Vagina (tissue), 2 donors: ENCODE results near the gene USF2. TPM values are rescaled to one million over a fixed set of nuclear protein-coding genes. Genes with fewer than 3 reads are reported as not detected.

ENCODE experiments used
- DNase-seq, 2 donors: peaks; one replicate each; pipeline ENCODE4 v3.0.0-alpha.2; 2017; ENCODE audit errors: extremely low spot score in 2 of 2
- H3K27ac ChIP-seq: fragments of 200-600 bp; sonication (generic); one replicate; pipeline ENCODE4 v1.5.1; 2019
- H3K27me3 ChIP-seq: fragments of 200-600 bp; sonication (generic); one replicate; pipeline ENCODE4 v1.5.1; 2019
- H3K36me3 ChIP-seq, 2 donors: fragments of 200-600 bp; sonication (generic); one replicate each; pipeline ENCODE4 v1.5.1; 2017 to 2019
- H3K4me1 ChIP-seq: fragments of 200-600 bp; sonication (generic); one replicate; pipeline ENCODE4 v1.5.1; 2019
- H3K4me3 ChIP-seq, 2 donors: fragments of 200-600 bp; sonication (generic); 1 replicate in 1 of 2; 2 replicates in 1 of 2; pipeline ENCODE4 v1.5.1; 2016 to 2019
- H3K9me3 ChIP-seq: fragments of 200-600 bp; sonication (generic); one replicate; pipeline ENCODE4 v1.5.1; 2019
- POLR2A ChIP-seq, 2 donors: fragments of 450-650 bp; IDR thresholded peaks; one replicate each; pipeline ENCODE4 v1.6.1; 2017; ENCODE audit warnings: antibody characterized with exemption in 2 of 2, mild to moderate bottlenecking in 2 of 2, moderate library complexity in 2 of 2
- POLR2AphosphoS5 ChIP-seq, 2 donors: sonication (generic); formaldehyde crosslinking; IDR thresholded peaks; one replicate each; pipeline ENCODE4 v1.9.0; 2017; ENCODE audit warnings: antibody characterized with exemption in 2 of 2, mild to moderate bottlenecking in 2 of 2, low read depth in 1 of 2; ENCODE audit not compliant: insufficient read depth in 1 of 2
- intact Hi-C: fragments of 100-400 bp; cut with DNase I; formaldehyde crosslinking; loops from one replicate; pipeline ENCODE4 v1.15.1; 2023
- total RNA-seq: library from RNA; depleted of rRNA; stranded (reverse); fragments of >200 nt; gene quantifications from one replicate; pipeline ENCODE4 v1.2.3, GENCODE V29; 2016
- TF ChIP-seq, protein P1 (sequence below), 3 experiments: fragments of 450-650 bp in 2 of 3; fragments of 200-600 bp in 1 of 3; sonication (generic) in 1 of 3; IDR thresholded peaks; one replicate each; pipeline ENCODE4 v1.5.1; 2017 to 2019; ENCODE audit warnings: antibody characterized with exemption in 3 of 3, mild to moderate bottlenecking in 2 of 3, moderate library complexity in 2 of 3

Gene USF2
- total RNA-seq, 1 donor from 2014 or later: 95.5 TPM

DNA sequence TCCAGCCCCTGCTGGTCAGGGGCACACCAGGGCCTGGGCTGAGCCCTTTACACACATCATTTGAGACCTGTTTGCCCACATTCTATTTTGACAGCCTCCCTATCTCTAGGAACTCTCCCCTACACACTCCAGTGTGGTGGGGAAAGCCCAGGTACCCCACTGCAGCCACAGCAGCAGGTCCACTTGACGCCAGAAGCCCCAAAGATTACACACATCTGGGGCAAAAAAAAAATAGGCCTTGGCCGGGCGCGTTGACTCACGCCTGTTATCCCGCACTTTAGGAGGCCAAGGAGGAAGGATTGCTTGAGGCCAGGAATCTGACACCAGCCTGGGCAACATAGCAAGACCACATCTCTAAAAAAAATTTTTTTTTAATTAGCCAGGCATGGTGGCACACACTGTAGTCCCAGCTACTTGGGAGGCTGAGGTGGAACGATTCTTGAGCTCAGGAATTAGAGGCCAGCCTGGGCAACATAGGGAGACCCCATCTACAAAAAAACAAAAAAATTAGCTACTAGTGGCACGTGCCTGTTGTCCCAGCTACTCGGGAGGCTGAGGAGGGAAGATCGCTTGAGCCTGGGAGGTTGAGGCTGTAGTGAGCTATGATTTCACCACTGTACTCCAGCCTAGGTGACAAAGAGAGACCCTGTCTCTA is 42.2 kb downstream of the USF2 start:
- intact Hi-C loops: loop anchor here (10.0 kb wide), 1 partner anchor 496 kb away; no protein-coding TSS in a partner anchor
- TF ChIP-seq, protein P1, sequence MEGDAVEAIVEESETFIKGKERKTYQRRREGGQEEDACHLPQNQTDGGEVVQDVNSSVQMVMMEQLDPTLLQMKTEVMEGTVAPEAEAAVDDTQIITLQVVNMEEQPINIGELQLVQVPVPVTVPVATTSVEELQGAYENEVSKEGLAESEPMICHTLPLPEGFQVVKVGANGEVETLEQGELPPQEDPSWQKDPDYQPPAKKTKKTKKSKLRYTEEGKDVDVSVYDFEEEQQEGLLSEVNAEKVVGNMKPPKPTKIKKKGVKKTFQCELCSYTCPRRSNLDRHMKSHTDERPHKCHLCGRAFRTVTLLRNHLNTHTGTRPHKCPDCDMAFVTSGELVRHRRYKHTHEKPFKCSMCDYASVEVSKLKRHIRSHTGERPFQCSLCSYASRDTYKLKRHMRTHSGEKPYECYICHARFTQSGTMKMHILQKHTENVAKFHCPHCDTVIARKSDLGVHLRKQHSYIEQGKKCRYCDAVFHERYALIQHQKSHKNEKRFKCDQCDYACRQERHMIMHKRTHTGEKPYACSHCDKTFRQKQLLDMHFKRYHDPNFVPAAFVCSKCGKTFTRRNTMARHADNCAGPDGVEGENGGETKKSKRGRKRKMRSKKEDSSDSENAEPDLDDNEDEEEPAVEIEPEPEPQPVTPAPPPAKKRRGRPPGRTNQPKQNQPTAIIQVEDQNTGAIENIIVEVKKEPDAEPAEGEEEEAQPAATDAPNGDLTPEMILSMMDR (IDR thresholded peaks at IDR 0.05): no peak
- no peak for TF ChIP-seq POLR2A (IDR thresholded peaks at IDR 0.05)
- no peak for TF ChIP-seq POLR2AphosphoS5 (IDR thresholded peaks at IDR 0.05; ENCODE audit: insufficient read depth in 1 of 2, low read depth in 1 of 2)
- H3K36me3 ChIP-seq: no peaks in the 10 kb centered on the region
- no peaks in the 10 kb centered on the region for H3K4me1 ChIP-seq
- no peak for DNase-seq
- H3K27ac ChIP-seq: no peak overlapping the region
- H3K4me3 ChIP-seq: no peak overlapping the region
- no peaks in the 10 kb centered on the region for H3K27me3 ChIP-seq
- H3K9me3 ChIP-seq: no peaks in the 10 kb centered on the region

DNA sequence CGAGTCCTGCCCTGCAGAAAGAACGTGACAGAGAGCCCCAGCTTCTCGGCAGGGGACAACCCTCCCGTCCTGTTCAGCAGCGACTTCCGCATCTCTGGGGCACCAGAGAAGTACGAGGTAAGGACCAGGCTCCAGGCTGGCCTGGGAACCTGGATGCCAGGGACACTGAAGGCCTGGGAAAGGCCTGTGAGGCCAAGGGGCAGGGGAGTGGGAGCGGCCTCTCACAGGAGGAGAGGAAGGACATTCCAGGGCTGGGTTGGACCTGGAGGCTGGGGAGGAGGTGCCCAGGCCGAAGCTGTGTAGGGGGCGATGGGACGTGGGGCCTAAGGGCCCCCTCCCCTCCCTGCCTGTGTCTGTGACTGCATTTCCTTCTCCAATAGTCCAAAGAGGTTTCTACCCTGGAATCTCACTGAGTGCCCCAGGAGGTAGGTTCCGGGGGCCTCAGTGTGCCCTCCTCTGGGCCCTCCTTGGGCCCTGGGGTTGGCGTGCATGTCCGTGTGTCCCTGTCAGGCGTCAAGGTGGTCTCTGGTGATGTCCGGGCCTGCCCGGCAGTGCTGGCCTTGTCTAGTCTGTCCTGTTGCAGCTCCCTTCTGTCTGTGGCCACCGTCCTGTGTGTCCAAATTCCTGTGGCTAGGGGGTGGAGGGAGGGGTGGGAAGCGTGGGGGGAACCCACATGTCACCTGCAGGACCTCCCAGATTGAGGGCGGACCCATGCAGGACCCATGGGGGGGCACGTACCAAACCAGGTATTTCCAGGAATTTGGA is 43.3 kb downstream of the USF2 start:
- no peaks in the 10 kb centered on the region for H3K27me3 ChIP-seq
- TF ChIP-seq, protein P1 (IDR thresholded peaks at IDR 0.05): no peak
- TF ChIP-seq POLR2AphosphoS5 (IDR thresholded peaks at IDR 0.05; ENCODE audit: insufficient read depth in 1 of 2, low read depth in 1 of 2) (no peak), POLR2A (IDR thresholded peaks at IDR 0.05) (no peak)
- no peak overlapping the region for H3K27ac ChIP-seq
- H3K36me3 ChIP-seq: no peaks in the 10 kb centered on the region
- DNase-seq: no peak
- intact Hi-C loops: loop anchor here (10.0 kb wide), 1 partner anchor 497 kb away; no protein-coding TSS in a partner anchor
- H3K4me3 ChIP-seq: no peak overlapping the region
- H3K4me1 ChIP-seq: no peaks in the 10 kb centered on the region
- H3K9me3 ChIP-seq: no peaks in the 10 kb centered on the region

- intact Hi-C loops: loop anchor here (10.0 kb wide), 1 partner anchor 499 kb away; no protein-coding TSS in a partner anchor
- no peak overlapping the region for H3K4me3 ChIP-seq
- H3K36me3 ChIP-seq: no peaks in the 10 kb centered on the region
- no peaks in the 10 kb centered on the region for H3K27me3 ChIP-seq
- no peak overlapping the region for H3K27ac ChIP-seq
- no peak for DNase-seq
- peaks cover 10% of the 10 kb centered on the region for H3K4me1 ChIP-seq
- H3K9me3 ChIP-seq: no peaks in the 10 kb centered on the region
- TF ChIP-seq POLR2A (IDR thresholded peaks at IDR 0.05) (no peak), POLR2AphosphoS5 (IDR thresholded peaks at IDR 0.05; ENCODE audit: insufficient read depth in 1 of 2, low read depth in 1 of 2) (no peak)
- TF ChIP-seq, protein P1 (IDR thresholded peaks at IDR 0.05): no peak
Measured at GRCh38 chr19:35313587-35313986, 44.8 kb downstream of the USF2 start.

- H3K27ac ChIP-seq: no peak overlapping the region
- peaks cover 14% of the 10 kb centered on the region for H3K4me1 ChIP-seq
- no peak overlapping the region for H3K4me3 ChIP-seq
- no peaks in the 10 kb centered on the region for H3K9me3 ChIP-seq
- no peak for DNase-seq
- H3K36me3 ChIP-seq: no peaks in the 10 kb centered on the region
- no peaks in the 10 kb centered on the region for H3K27me3 ChIP-seq
- no peak for TF ChIP-seq POLR2A (IDR thresholded peaks at IDR 0.05)
- TF ChIP-seq, protein P1 (IDR thresholded peaks at IDR 0.05): no peak
- no peak for TF ChIP-seq POLR2AphosphoS5 (IDR thresholded peaks at IDR 0.05; ENCODE audit: insufficient read depth in 1 of 2, low read depth in 1 of 2)
- intact Hi-C loops: loop anchor here (10.0 kb wide), 1 partner anchor 499 kb away; no protein-coding TSS in a partner anchor
Measured at GRCh38 chr19:35314031-35314430, 45.3 kb downstream of the USF2 start.
